NCI-H82 (cell line): ENCODE measurements around the gene SIRT5.

Source experiments
- DNase-seq: peaks from one replicate; lab custom pipeline; 2025; lab: John Stamatoyannopoulos, UW

The SIRT5 gene

DNA sequence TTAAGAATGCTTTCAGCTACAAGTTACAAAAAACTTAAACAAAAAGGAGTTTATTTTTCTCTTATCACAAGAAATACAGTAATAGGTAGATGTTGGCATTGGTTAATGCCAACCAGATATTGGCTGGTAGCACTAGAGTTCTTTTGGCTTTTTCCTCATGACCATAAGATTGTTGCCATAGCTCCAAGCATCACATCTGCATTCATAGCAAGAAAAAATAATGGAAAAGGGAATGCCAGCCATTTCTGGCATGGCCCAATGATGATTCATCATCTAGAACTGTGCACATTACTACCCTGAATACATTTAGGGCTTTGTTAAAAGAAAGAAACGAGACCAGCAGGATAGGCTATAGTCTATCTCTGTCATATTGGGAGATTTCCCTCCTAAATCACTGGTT, 20.8 kb upstream of the SIRT5 start:
- no peak for DNase-seq

DNA sequence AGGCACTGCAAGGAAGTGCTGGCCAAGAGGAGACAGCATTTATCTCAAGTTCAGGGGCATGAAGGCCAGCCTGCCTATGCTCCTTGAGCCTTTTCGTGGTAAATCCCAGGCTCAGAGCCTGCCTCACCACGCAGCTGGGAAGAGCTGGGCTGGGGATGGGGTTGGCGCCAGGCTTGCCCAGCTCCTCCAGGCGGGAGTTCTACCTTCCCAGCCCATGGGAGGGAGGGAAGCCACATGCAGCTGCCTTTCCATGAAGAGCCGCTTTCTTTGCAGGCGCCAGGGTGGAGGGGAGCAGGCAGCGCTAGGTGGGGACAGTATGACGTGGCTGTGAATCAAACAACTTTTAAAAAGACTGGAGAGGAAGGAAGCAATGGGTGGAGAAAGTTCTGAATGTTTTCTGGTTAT, 19.5 kb upstream of the SIRT5 start:
- peak; percentile 17 for DNase-seq

DNA sequence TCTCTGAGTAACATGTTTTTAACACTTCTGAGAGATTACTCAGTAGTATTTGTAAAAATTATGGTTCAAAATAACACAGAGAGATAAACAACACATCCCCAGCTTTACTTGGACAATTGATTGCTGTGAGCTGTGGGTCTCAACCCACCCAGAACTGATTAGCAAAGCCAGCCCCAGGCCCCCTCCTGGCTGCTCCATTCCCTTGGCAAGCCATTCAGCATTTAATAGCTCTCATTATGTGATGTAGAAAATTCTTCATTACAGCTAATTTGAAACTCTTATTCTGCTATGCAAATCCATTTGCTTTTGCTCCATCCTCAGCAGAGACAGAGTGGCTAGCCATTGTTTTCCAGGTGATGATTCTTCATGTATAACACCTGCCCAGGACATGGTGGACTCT, 16.6 kb upstream of the SIRT5 start:
- peak; percentile 16 for DNase-seq

DNA sequence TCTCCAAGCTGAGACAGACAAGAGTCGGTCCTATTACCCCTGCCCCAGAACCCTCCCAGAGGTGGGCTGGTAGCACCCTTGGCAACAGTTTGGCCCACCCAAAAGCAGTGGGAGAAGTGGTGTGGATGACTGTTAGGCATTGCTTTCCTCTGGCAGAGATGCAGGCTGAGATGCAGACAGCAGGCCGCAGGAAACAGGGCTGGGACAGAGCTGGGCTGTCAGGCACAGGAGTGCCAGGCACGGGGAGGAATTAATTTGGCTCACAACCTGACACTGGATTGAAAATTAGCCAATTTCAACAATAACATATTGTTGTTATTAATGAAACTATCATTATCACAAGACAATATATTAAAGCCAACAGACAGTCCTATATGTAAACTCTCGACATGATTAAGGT, 15.7 kb upstream of the SIRT5 start:
- DNase-seq, result no peak

DNA sequence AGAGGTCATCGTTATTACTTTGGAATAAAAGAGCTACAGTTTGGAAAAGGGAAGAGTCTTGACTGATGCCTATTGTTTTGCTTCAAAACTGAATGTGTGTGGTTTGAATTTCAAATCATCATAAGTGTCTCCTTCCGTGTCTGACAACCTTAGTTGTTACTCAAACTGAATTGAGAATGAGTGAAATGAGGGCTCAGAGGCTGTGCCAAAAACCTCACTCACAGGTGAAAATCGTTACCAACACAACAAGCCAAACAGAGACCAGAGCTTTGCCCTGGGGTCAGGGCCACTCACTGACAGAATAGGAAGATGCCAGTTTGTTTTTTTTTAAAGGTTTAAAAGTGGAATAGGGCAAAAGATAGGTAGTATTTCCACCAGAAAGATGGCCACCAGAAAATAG, 15.2 kb upstream of the SIRT5 start:
- DNase-seq, result no peak

DNA sequence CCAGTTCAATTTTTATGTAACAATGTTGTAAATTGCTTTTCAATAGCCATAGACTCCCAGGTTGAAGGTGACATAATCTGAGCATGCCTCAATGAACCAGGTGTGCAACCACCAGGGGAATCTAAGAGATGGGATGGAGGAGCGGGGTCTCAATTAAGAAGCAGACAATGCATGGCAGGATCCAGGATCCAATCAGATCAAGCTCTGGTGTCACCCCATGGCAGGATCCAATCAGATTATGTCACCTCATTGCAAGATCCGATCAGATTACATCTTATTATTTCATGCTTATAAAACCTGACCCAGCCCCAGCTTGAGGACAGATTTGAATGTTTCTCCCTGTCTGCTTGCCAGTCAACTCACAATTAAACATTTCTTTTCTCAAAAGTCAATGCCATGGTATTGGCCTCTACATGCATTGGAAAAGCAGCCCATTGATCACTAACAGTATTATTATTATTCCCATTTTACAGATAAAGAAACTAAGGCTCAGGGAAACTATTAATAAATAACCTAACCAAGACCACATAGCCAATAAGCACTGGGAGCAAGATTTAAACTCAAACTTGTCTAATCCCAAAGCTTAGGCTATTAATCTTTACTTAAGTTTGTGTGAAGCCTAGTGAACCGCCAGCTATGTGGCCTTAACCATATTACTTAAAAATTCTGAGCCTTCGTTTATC, 14.3 kb upstream of the SIRT5 start:
- DNase-seq, result peak; percentile 76

DNA sequence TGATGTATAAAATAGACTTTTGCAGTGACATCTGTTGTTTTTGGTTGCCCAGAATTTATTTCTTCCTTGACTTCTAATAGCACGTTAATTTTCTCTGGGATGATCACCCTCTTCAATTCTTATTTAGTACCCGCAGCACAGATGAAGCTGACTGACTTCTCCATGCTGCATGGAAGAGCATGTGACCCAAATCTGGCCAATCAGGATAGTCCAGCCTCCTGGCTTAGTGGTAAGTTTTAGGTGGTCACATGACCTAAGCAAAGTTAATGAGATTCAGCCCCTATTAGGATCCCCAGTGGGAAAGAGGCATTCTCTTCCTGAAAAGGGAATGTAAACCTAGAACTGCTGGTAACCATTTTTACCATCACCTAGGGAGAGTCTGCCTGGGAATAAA, 13.8 kb upstream of the SIRT5 start:
- peak; percentile 77 for DNase-seq

DNA sequence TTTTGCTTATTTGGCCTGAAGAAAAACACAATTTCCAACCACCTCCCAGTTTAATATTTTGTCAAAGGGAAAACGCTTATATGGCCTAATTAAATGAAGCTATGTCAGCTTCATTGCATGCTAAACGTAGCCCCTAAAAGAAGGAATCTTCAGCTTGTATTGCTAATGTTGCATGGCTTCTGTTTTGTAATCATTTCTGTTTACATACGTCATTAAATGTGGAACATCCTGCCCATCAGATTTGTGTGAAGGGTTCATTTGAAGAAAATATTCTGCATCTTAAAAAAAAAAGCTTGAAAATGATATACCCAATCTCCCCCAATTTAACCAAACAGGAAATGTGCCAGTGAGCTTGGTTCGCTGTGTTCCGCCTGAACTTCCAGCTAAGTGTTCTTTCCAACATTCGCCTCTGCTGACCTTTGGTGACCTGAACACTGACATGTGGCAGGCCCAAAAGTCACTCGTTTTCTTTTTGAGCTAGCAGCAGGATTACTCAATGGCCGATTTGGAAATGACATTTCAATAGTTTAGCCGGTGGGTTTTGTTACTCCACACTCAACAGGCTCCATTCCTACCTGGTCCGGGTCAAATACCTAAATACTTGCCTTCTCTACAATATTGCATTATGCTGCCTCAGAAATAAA, 12.7 kb upstream of the SIRT5 start:
- no peak for DNase-seq

DNA sequence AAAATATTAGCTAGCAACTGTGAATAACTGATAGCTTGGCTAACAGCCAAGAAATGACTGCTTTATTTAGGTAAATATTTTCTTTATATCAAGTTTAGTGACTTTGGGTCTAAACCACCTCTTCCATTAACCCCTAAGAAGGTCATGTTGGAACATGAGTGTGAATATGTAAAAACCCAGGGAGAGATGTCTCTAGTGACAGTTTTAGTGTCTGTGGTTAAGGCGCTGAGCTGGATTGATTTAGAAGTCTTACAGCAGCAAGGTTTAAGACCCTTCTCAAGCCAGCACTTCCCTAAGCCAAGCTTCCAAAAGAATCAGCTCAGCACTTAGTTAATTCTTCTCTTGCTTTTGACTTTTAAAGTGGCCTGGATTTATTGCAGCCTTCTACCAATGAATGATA, 11.4 kb upstream of the SIRT5 start:
- DNase-seq, result peak; percentile 62

DNA sequence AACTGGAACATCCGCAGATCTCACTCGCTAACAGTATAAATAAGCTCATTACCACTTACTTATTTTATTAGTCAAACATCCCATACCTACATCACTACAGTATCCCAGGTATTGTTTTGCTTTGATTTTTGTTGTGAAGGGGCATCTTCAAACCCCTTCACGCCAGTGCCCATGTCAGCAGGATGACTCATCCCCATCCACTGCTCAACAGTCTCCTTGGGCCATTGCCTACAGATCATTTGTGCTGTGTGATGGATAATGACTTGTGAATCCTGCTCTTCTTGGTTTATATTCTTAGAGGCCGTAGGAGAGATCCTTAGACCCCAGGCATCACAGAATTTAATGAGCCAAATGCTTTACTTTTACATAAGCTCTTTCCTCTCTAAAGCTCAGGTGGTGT, 8.5 kb upstream of the SIRT5 start:
- DNase-seq, result no peak

DNA sequence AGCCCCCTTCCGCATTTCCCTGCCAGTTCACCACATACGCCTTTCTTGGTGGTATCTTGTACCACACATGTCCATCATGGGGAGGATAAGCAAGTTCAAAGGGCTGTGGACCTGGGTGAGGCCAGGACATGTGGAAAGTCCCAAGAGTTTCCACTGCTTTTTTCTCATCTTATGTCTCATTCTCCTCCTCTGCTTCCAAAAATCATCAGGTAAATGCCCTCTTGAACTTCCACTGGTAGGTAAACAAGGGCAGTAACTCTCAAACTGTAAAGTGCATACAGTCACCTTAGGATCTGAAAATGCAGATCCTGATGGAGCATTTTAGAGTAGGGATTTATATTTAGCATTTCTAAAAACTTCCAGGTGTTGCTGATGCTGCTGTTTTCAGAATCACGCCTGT, 7.9 kb upstream of the SIRT5 start:
- no peak for DNase-seq

DNA sequence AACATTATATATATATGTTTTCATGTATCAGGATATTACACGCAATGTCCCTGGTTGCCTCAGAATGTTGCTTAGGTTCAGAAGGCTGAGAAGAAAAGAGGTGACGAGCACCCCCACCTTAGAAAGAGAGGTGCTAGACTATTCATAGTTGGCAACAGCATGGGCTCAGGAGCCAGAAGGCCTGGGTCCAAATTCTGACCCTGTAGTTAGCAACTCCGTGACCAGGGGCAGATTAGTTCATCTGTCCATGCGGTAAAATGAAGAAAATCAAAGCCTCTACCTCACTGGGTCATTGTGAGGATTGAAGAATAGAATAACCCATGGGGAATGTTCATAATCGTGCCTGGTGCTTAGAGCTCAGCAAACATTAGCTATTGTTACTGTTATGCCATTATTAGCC, 5.4 kb upstream of the SIRT5 start:
- no peak for DNase-seq

DNA sequence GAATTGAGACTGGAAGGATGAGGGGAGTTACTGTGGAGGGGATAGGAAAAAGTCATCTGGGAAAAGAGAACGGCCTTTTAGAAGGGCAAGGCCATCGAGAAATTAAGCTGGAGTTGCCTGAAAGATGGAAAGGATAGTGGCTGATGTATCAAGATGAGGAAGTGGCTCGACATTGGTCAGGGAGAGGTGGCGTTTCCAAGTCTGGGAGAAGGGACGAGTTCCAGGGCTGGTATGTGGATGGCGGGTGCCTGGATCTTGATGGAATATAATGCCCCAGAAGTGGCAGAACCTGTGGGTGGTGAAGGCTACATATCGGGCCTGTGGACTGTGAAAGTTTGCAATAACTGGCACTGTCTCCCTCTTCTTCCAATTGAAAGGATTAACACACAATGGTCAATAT, 2.2 kb upstream of the SIRT5 start:
- no peak for DNase-seq

DNA sequence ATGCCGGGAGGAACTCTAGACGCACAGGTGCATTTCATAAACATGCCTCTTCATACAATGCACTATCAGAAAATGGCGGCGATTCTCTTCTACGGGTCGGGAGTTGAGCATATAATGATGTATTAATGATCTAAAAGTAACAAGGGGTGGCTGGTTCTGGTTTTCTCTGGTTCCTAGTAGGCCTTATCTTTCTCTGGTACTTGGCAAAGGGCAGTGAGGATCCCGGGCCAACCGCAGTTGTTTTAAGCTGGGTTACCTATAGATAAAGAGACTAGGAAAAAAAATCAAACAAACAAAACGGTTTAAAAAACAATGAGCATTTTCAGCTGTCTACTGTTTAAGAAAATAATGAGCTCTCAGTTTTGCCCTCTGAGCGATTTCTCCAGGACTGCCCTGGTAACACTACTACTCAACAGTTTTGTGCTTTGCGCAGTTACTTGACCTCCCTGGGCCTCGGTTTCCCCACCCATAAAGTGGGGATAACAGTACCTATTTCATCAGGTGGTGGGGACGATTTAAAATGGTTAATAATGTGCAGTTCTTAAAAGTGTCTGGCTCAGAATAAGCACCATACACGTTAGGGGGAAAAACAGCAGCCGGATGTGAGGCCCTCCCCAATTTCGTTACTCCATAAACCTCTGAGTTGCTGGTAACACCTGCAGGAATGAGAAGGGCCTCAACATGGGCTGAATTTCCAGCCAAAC, 1.3 kb upstream of the SIRT5 start:
- no peak for DNase-seq

DNA sequence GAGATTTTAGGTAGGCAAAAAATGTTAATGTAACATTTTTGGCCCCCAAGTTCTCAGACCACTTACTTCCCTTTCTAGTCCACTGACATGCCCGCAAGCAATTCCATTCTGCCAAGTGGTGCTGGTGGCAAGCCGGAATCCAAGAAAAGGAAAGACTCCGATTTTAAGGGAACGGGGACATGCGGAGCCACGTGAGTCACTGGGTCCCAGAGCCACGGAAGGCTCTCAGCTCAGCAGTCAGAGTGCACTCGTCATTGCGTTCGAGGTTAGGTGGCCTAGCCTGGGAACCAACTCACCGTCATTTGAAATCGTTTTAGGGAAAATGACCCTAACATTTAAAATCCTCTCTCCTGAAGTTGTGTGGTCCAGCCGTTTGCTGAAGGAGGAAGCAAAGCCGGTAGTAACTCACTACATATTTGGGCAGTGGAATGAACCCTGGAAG, 711 bp upstream of the SIRT5 start:
- DNase-seq, result peak; percentile 48

DNA sequence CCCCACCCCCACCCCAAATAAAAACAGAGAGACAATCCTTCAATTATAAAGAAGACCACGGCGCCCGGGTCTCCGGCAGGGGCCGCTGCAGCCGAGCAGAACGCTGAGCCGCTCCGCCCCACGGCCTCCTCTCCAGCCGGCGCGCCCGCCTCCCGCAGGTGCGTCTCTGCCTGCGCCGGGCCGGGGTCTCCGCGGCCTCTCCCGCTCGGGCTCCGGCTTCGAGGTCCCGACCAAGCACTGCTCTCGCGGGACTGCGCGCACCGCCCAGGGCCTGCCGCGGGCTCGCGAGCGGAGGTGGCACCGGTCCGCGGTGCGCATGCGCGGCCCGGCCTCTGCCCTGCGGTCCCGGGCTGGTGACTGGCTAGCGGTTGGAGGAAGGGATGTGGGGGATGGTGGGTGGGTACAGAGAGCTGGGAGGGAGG, 241 bp upstream of the SIRT5 start:
- DNase-seq, result peak; percentile 98

DNA sequence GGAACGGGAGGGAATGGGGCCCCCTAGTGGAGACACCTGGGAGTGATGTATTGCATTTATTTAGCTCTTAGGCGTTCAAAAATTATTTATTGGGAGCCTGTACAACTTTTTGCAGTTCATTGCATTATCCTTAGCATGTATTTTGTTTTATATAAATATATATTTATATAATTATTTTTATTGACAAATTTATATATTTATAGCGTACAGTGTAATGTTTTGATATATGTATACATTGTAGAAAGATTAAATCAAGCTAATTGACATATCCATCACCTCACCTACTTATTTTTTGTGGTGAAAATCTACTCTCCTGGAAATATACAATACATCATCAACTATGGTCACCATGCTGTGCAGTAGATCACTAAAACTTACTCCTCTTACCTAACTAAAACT, 975 bp downstream of the SIRT5 start:
- DNase-seq, result no peak

DNA sequence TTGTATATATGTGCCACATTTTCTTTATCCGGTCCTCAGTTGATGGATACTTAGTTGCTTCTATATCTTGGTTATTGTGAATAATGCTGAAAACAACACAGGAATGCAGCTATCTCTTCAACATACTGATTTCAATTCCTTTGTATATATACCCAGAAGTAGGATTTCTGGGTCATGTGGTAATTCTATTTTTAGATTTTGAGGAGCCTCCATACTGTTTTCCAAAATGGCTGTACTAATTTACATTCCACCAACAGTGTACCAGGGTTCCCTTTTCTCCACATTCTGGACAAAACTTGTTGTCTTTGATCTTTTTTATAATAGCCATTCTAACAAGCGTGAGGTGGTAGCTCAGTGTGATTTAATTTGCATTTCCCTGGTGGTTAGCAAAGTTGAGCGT, 1.6 kb downstream of the SIRT5 start:
- no peak for DNase-seq

DNA sequence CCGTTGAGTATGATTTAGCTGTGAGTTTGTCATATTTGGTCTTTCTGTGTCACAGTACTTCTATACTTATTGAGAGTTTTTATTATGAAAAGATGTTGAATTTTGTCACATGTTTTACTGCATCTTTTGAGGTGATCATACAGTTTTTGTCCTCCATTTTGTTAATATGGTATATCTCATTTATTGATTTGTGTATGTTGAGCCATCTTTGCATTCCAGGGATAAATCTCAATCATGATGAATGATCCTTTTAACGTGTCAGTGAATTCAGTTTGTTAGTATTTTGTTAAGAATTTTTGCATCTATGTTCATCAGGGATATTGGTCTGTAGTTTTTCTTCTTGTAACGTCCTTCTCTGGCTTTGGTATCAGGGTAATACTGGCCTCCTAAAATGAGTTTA, 3.5 kb downstream of the SIRT5 start:
- no peak for DNase-seq

DNA sequence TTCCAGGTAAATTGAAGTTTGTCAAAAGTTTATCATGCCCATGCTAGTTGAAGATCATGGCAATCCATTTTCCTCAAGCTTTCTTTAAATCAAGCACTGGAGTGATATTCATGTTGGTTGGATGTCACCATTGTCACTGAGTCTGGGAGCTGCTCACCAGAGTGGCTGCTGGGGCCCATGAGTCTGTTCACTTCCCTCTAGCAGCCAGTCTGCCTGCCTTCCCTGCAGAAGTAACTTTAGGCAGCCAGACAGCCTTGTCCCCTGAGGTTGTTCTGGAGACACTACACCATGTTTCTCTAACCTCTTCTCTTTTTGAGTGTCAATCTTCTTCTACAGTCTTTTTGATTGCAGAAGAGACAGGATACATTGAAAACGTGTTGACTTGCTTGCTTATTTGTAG, 5.5 kb downstream of the SIRT5 start:
- no peak for DNase-seq

DNA sequence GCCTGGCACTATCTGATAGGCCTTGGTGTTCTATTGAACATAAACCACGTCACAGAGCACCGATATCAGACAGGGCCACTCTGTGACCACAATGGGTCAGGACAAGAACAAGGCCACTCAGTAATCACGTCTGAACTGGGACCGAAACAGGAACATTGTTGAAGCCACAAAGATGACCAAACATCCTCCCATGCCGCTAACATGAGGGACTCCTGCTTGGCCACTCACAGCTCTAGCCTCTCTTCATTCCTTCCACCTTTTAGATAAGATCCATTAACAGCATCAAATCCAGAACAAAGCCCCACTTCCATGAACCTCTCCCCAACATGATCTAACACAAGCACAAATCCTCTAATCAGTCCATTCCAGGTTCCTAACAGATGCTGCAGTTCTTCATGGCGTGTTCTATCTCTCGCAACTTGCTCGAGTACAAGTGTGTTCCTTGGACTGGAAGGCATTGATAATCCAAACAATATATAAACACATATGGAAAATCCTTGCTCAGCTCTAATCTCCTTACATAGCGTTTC, 7.4 kb downstream of the SIRT5 start:
- peak; percentile 43 for DNase-seq

DNA sequence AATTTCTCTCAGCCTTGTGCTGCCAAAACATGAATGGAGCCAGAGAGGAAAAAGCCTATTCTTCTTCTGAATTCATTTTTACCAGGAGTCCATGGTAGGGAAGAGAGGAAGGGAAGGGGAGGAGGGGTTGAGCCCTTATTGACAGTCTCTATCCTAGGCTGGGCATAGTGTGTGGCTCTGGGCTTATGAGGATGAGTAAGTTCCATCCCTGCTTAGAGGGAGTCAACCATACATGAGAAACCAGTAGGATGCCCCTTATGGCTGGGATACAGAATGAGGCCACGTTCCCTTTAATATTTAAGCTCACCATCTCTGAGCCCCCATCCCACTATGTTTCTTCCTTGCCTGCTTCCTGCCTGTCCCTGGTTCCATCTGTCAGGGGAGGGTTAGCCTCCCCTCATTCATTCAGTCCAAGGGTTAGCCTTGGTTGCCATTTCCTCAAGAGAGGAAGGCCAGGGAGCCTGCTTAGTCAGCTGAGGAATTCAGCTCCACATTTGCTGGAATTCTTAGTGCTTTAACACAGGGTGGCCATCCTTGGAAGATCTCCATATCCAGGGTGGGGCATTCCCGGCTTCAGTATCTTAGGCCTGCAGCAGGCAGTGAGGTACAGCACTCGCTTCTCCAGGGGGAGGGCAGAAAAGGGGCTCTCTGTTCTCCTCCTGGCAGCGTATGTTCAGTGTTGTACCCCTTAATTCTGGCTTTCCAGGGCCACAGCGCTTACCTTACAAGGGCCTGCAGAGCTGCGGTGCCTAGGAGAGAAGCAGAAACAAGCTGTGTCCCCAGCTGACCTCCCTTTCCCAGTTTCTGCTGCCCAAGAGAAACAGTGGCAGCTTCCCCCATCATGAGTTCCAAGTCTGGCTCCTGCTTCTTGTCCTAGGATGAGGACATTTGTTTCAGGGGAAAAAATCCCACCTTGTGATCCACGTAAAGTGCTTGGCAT, 12.5 kb downstream of the SIRT5 start:
- no peak for DNase-seq
